Vagina (tissue), 2 donors: Measurements from ENCODE around the gene GSTM1.

ENCODE experiments used
- POLR2AphosphoS5 ChIP-seq, 2 donors: sonication (generic); formaldehyde crosslinking; IDR thresholded peaks; one replicate each; pipeline ENCODE4 v1.9.0; 2017; ENCODE audit warnings: antibody characterized with exemption in 2 of 2, mild to moderate bottlenecking in 2 of 2, low read depth in 1 of 2; ENCODE audit not compliant: insufficient read depth in 1 of 2
- TF ChIP-seq, protein P1 (sequence below), 3 experiments: fragments of 450-650 bp in 2 of 3; fragments of 200-600 bp in 1 of 3; sonication (generic) in 1 of 3; IDR thresholded peaks; one replicate each; pipeline ENCODE4 v1.5.1; 2017 to 2019; ENCODE audit warnings: antibody characterized with exemption in 3 of 3, mild to moderate bottlenecking in 2 of 3, moderate library complexity in 2 of 3

DNA sequence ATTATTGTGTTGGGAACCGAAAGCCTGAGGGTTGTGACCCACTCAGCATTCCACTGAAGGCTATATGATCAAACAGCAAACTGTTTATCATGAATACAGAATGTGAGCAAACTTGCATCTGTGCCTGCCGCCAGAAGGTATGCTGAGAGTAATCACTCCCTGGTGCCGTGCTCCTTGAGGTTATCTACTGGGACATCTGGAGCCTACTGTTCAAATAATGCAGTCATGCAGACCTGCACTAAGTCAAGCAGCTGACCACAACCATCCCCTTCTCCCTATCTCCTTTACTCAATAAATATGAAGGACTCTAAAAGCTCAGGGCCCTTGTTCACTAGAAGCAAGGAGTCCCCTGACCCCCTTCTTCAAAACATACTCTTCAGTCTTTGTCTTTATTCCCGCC, 37.9 kb downstream of the GSTM1 start:
- TF ChIP-seq, protein P1, sequence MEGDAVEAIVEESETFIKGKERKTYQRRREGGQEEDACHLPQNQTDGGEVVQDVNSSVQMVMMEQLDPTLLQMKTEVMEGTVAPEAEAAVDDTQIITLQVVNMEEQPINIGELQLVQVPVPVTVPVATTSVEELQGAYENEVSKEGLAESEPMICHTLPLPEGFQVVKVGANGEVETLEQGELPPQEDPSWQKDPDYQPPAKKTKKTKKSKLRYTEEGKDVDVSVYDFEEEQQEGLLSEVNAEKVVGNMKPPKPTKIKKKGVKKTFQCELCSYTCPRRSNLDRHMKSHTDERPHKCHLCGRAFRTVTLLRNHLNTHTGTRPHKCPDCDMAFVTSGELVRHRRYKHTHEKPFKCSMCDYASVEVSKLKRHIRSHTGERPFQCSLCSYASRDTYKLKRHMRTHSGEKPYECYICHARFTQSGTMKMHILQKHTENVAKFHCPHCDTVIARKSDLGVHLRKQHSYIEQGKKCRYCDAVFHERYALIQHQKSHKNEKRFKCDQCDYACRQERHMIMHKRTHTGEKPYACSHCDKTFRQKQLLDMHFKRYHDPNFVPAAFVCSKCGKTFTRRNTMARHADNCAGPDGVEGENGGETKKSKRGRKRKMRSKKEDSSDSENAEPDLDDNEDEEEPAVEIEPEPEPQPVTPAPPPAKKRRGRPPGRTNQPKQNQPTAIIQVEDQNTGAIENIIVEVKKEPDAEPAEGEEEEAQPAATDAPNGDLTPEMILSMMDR (IDR thresholded peaks at IDR 0.05), result no peak
- TF ChIP-seq POLR2AphosphoS5 (IDR thresholded peaks at IDR 0.05; ENCODE audit: insufficient read depth in 1 of 2, low read depth in 1 of 2), result no peak
